ENCODE measurements around the gene SDR39U1.

DNA sequence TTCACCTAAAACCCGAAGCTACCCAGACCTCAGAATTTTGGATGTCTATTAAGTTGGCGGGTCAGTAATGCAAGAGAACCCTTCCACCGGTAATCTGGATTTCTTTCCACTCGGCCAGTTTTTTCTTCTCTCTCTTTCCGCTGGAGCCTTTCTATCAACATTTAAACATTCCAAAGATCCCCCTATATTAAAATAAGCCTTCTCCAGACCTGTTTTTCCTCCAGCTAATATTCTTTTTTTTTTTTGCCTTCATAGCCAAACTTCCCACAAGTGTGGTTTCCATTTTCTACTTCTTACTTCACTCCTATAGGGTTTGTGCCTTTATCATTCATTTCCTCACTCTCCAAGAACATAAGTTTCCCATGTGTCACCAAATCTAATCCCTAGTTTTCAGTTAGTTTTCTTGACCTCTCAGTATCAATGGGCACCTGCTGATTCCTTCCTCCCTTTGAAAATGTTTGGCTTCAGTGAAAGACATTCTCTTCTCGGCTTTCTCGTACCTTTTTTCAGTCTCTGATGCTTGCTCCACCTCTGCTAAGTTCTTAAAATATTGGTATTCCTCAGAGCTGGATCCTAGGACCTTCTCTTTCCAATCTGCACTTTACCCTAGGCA is 583 bp upstream of the SDR39U1 start:
- TF ChIP-seq BRCA1 (IDR thresholded peaks at IDR 0.05; ENCODE audit: low read depth, low read length) (no peak), NRF1 (conservative IDR thresholded peaks at IDR 0.05; ENCODE audit: low read depth, low read length) (no peak), RFX5 (IDR thresholded peaks at IDR 0.05; ENCODE audit: low read depth, low read length) (no peak), RAD21 (IDR thresholded peaks at IDR 0.05; ENCODE audit: insufficient read depth, low read depth, low read length) (no peak), BHLHE40 (IDR thresholded peaks at IDR 0.05; ENCODE audit: borderline replicate concordance in 1 of 2, low read depth in 2 of 2, low read length in 1 of 2) (no peak), POLR2A (IDR thresholded peaks at IDR 0.05; ENCODE audit: low read depth, low read length) (no peak), EZH2 (IDR thresholded peaks at IDR 0.05; ENCODE audit: borderline replicate concordance, control insufficient read depth, low read depth, low read length) (no peak), ZNF207 (IDR thresholded peaks at IDR 0.05; ENCODE audit: borderline replicate concordance) (no peak), ZNF24 (IDR thresholded peaks at IDR 0.05) (no peak), MYC (IDR thresholded peaks at IDR 0.05; ENCODE audit: insufficient read depth, insufficient read length, insufficient replicate concordance, low read length, severe bottlenecking) (no peak)
- TF ChIP-seq, protein P1, sequence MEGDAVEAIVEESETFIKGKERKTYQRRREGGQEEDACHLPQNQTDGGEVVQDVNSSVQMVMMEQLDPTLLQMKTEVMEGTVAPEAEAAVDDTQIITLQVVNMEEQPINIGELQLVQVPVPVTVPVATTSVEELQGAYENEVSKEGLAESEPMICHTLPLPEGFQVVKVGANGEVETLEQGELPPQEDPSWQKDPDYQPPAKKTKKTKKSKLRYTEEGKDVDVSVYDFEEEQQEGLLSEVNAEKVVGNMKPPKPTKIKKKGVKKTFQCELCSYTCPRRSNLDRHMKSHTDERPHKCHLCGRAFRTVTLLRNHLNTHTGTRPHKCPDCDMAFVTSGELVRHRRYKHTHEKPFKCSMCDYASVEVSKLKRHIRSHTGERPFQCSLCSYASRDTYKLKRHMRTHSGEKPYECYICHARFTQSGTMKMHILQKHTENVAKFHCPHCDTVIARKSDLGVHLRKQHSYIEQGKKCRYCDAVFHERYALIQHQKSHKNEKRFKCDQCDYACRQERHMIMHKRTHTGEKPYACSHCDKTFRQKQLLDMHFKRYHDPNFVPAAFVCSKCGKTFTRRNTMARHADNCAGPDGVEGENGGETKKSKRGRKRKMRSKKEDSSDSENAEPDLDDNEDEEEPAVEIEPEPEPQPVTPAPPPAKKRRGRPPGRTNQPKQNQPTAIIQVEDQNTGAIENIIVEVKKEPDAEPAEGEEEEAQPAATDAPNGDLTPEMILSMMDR (IDR thresholded peaks at IDR 0.05 in 2 of 3, conservative IDR thresholded peaks at IDR 0.05 in 1 of 3; ENCODE audit: control insufficient read depth in 2 of 3, extremely low read depth in 1 of 3, insufficient read depth in 1 of 3, low read depth in 3 of 3, low read length in 3 of 3), result no peak
- TF ChIP-seq, protein P2, sequence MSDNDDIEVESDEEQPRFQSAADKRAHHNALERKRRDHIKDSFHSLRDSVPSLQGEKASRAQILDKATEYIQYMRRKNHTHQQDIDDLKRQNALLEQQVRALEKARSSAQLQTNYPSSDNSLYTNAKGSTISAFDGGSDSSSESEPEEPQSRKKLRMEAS (IDR thresholded peaks at IDR 0.05; ENCODE audit: low read depth, low read length), result no peak
